ENCODE measurements around the gene C4orf50.

The C4orf50 gene

DNA sequence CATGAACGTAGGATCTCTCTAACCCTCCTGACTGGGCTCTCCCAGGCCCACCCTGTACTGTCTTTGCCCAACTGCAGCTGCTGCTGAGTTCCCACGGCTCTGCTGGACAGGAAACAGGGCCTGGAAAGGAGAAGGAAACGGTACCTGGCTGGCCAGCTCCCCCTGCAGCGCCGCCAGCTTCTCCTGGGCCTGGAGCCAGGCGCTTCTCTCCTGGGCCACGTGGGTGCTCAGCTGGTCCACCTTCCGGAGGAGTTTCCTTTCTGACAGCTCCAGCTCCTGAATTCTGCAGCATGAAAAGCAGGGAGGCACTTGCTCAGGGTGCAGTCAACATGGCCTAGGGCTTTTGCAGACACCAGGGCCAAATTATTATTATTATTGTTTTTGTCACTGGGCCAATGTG is 6.5 kb downstream of the C4orf50 start:
- Mint-ChIP-seq H3K4me3 (no peak overlapping the region), H3K27ac (no peak overlapping the region), H3K4me1 (no peaks in the 10 kb centered on the region), H3K36me3 (ENCODE audit: low read depth) (no peaks in the 10 kb centered on the region), H3K27me3 (ENCODE audit: low read depth) (peaks cover 54% of the 10 kb centered on the region), H3K9me3 (no peaks in the 10 kb centered on the region)
- TF ChIP-seq CTCF (IDR thresholded peaks at IDR 0.05; ENCODE audit: unreplicated experiment in 3 of 3) = no peak

DNA sequence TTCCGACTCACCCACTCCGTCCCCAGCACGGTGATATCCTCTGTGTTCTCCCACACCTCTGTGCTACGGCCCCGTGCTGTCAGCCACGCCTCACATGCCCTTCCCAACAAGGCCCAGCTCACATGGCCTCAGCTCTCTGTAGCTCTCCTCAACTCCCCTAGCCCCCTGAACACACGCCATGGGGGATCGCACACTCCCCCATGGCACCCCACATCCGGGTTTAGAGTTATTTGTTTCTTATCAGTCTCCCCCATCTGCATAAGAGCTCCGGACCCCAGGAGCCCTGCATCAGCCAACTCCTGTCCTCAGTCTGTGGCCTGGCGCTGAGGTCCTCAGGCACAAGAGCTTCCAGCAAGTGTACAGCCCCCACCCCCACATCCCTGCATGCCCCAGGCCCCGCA is 7.0 kb downstream of the C4orf50 start:
- Mint-ChIP-seq H3K4me1 (no peaks in the 10 kb centered on the region), H3K27me3 (ENCODE audit: low read depth) (peaks cover 58% of the 10 kb centered on the region), H3K4me3 (no peak overlapping the region), H3K27ac (no peak overlapping the region), H3K9me3 (no peaks in the 10 kb centered on the region), H3K36me3 (ENCODE audit: low read depth) (no peaks in the 10 kb centered on the region)
- TF ChIP-seq CTCF (IDR thresholded peaks at IDR 0.05; ENCODE audit: unreplicated experiment in 3 of 3) = no peak

DNA sequence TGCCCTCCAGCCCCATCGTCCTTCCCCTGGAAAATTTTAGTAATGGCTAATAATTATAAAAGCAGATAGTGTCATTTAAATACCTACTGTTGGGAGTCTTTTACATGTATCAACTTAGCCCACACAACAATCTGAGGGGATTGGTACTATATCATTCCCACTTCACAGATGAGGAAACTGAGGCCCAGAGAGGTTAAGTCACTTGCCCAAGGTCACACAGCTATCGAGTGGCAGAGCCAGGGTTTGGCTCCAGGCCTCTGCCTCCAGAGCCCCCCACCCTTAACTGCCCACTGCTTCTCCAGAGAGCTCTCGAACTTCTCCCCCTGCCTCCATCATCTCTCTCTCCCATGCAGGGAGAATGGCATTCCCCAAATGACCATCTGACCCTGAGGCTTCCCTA is 7.4 kb downstream of the C4orf50 start:
- H3K36me3 Mint-ChIP-seq (ENCODE audit: low read depth) = no peaks in the 10 kb centered on the region
- H3K4me1 Mint-ChIP-seq = no peaks in the 10 kb centered on the region
- no peaks in the 10 kb centered on the region for H3K9me3 Mint-ChIP-seq
- H3K27ac Mint-ChIP-seq = no peak overlapping the region
- peaks cover 63% of the 10 kb centered on the region for H3K27me3 Mint-ChIP-seq (ENCODE audit: low read depth)
- no peak overlapping the region for H3K4me3 Mint-ChIP-seq
- no peak for TF ChIP-seq CTCF (IDR thresholded peaks at IDR 0.05; ENCODE audit: unreplicated experiment in 3 of 3)

GRCh38 chr4:6009452-6009851 is 8.8 kb downstream of the C4orf50 start:
- H3K4me1 Mint-ChIP-seq = no peaks in the 10 kb centered on the region
- H3K4me3 Mint-ChIP-seq = no peak overlapping the region
- TF ChIP-seq CTCF (IDR thresholded peaks at IDR 0.05; ENCODE audit: unreplicated experiment in 3 of 3) = no peak
- no peak overlapping the region for H3K27ac Mint-ChIP-seq
- no peaks in the 10 kb centered on the region for H3K36me3 Mint-ChIP-seq (ENCODE audit: low read depth)
- peaks cover 66% of the 10 kb centered on the region for H3K27me3 Mint-ChIP-seq (ENCODE audit: low read depth)
- no peaks in the 10 kb centered on the region for H3K9me3 Mint-ChIP-seq

DNA sequence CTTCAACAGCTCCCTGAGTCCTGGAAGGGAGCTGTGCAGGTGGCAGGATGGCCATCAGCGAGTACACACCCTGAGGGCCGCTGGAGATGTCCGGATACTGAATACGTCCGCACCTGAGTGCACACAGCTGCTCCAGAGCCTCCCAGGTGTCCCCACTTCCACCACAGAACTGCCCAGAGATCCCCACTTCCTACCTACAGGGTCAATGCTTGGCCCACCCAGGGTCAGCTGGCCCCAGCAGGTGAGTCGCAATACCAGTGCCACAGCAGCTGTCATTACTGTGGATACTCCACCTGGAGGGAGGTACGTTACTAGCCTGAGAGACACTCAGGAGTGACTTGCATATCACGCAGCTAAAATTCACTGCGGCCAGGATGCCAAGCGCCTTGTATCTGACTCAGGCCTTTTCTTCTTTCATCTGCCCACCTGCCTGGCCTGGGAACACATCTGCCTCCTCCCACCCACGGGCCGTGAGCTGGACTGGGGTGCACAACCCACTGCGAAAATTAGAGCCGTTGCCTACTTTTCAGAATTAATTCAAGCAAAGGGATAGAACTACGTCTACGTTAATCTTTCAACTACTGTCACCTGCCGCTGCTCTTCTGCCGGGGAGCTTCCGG is 9.4 kb downstream of the C4orf50 start:
- H3K36me3 Mint-ChIP-seq (ENCODE audit: low read depth) = no peaks in the 10 kb centered on the region
- no peak overlapping the region for H3K4me3 Mint-ChIP-seq
- H3K9me3 Mint-ChIP-seq = no peaks in the 10 kb centered on the region
- H3K27me3 Mint-ChIP-seq (ENCODE audit: low read depth) = peaks cover 66% of the 10 kb centered on the region
- no peaks in the 10 kb centered on the region for H3K4me1 Mint-ChIP-seq
- TF ChIP-seq CTCF (IDR thresholded peaks at IDR 0.05; ENCODE audit: unreplicated experiment in 3 of 3) = no peak
- no peak overlapping the region for H3K27ac Mint-ChIP-seq

DNA sequence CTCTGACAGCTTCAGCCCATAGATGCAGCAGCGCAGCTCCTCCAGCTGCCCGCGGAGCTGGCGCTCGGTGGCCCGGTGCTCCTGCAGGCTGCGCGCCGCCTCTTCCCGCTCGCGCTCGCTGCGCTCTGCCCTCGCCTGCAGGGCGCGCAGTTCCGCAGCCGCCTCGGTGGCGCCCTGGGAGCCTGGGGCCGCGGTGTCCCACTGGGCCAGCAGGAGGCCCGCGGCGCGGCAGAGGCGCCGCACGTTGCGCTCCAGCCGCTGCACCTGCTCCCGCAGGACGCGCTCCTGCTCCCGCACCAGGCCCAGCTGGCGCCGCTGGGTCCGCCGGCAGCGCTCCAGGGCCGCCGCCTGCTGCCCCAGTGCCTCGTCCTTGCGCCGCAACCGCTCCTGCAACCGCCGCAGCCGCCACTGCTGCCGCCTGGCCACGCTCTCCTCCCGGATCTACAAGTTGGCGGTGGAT is 10.1 kb downstream of the C4orf50 start:
- H3K4me1 Mint-ChIP-seq = no peaks in the 10 kb centered on the region
- no peak overlapping the region for H3K4me3 Mint-ChIP-seq
- H3K9me3 Mint-ChIP-seq = no peaks in the 10 kb centered on the region
- TF ChIP-seq CTCF (IDR thresholded peaks at IDR 0.05; ENCODE audit: unreplicated experiment in 3 of 3) = no peak
- H3K27me3 Mint-ChIP-seq (ENCODE audit: low read depth) = peaks cover 66% of the 10 kb centered on the region
- H3K27ac Mint-ChIP-seq = no peak overlapping the region
- H3K36me3 Mint-ChIP-seq (ENCODE audit: low read depth) = no peaks in the 10 kb centered on the region

All from nephron (organoid).